Testis (tissue), 2 donors: ENCODE results near the gene PILRB.

ENCODE experiments used
- CTCF ChIP-seq, 3 experiments: fragments of 450-650 bp in 2 of 3; fragments of 200-600 bp in 1 of 3; sonication (generic) in 1 of 3; IDR thresholded peaks; one replicate each; pipeline ENCODE4 v1.5.1; 2016 to 2019; ENCODE audit warnings: antibody characterized with exemption in 3 of 3, mild to moderate bottlenecking in 2 of 3, moderate library complexity in 1 of 3
- POLR2A ChIP-seq: fragments of 450-650 bp; IDR thresholded peaks from one replicate; pipeline ENCODE4 v1.6.1; 2017; ENCODE audit warnings: antibody characterized with exemption, mild to moderate bottlenecking, moderate library complexity

DNA sequence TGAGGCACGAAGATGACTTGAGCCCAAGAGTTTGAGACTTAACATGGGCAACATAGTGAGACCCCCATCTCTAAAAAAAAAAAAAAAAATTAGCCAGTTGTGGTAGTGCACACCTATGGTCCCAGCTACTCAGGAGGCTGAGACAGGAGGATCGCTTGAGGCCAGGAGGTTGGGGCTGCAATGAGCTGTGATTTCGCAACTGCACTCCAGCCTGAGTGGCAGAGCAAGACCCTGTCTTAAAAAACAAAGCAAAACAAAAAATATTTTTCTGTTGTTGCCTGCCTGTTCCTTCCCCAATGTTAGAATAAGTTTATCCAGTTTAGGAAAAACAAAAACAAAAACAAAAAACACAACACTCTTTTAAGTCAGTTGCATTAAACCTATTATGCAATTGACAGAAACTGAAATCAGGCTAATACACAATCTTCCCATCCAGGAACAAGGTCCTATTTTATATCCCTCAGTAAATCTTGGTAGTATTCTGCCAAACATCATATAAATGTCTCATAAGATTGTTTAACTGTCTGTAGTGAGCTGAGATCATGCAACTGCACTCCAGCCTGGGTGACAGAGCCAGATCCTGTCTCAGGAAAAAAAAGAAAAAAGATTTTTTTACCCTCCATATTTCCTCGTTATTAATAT is 20.3 kb downstream of the PILRB start:
- TF ChIP-seq CTCF (IDR thresholded peaks at IDR 0.05) (no peak), POLR2A (no peak)
